ENCODE data around the gene ID3.

The ID3 gene

GRCh38 chr1:23554127-23554480 is 5.2 kb downstream of the ID3 start:
- no peak for DNase-seq (ENCODE audit: low read depth in 1 of 2, low spot score in 1 of 2)
- TF ChIP-seq, protein P1, sequence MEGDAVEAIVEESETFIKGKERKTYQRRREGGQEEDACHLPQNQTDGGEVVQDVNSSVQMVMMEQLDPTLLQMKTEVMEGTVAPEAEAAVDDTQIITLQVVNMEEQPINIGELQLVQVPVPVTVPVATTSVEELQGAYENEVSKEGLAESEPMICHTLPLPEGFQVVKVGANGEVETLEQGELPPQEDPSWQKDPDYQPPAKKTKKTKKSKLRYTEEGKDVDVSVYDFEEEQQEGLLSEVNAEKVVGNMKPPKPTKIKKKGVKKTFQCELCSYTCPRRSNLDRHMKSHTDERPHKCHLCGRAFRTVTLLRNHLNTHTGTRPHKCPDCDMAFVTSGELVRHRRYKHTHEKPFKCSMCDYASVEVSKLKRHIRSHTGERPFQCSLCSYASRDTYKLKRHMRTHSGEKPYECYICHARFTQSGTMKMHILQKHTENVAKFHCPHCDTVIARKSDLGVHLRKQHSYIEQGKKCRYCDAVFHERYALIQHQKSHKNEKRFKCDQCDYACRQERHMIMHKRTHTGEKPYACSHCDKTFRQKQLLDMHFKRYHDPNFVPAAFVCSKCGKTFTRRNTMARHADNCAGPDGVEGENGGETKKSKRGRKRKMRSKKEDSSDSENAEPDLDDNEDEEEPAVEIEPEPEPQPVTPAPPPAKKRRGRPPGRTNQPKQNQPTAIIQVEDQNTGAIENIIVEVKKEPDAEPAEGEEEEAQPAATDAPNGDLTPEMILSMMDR (IDR thresholded peaks at IDR 0.05; ENCODE audit: insufficient read depth, low read length): no peak
- TF ChIP-seq REST (IDR thresholded peaks at IDR 0.05; ENCODE audit: insufficient replicate concordance, low read depth) (no peak), POLR2AphosphoS5 (IDR thresholded peaks at IDR 0.05; ENCODE audit: low read depth) (no peak), GABPA (IDR thresholded peaks at IDR 0.05; ENCODE audit: low read depth) (no peak), SPI1 (IDR thresholded peaks at IDR 0.05; ENCODE audit: borderline replicate concordance, low read depth) (no peak)
- H3K4me3 ChIP-seq (replicated peaks; ENCODE audit: insufficient read depth, low read length): peak overlapping the region; percentile 41
- peaks cover 64% of the 10 kb centered on the region for H3K27me3 ChIP-seq (ENCODE audit: insufficient read depth, poor library complexity, severe bottlenecking)
- no peak overlapping the region for H3K27ac ChIP-seq (replicated peaks)

DNA sequence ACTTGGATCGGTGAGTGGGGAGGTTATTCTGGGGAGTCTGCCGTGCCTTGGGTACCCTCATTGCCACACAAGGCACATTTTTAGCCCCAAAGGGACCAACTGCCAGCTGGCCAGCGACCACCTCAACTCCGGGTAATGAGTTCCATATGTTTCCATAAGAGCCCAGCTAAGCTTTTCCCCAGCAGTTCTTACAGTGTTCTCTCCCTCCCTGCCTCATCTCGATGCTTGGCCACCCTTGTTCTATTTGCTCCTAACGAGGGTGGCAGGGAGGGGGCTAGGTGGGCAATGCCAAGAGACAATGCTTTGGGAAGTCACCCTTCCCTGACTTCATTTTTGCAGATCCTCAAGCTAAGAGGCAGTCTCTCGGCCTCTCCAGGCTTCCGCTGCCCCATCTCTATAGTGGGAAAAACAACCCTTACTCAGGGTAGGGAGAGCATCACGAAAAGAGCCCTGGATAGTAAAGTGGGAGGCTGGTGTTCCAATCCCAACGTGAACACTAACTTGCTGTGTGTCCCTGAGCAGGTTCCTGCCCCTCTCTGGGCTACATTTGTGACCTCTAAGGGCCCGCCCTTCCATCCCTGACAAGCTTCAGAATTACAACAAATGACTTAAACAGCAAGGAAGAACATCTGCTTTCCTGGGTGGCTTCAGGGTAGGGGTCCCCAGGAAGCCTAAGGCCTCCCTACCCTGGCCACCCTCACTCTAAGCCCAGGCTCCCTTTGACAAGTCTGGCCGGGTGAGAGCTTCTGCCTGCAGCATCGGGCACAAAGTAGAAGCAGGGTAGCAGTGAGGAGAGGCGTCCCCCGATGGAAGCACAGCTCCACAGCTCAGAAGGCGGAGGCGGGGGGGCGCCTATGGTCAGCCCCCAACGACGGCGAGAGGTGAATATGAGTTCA is 5.8 kb downstream of the ID3 start:
- DNase-seq (ENCODE audit: low read depth in 1 of 2, low spot score in 1 of 2): no peak
- H3K4me3 ChIP-seq (replicated peaks; ENCODE audit: insufficient read depth, low read length): no peak overlapping the region

More for the DNA sequence above, 5.8 kb downstream of the ID3 start:
- peaks cover 58% of the 10 kb centered on the region for H3K27me3 ChIP-seq (ENCODE audit: insufficient read depth, poor library complexity, severe bottlenecking)
- TF ChIP-seq REST (IDR thresholded peaks at IDR 0.05; ENCODE audit: insufficient replicate concordance, low read depth) (no peak), SPI1 (IDR thresholded peaks at IDR 0.05; ENCODE audit: borderline replicate concordance, low read depth) (no peak), GABPA (IDR thresholded peaks at IDR 0.05; ENCODE audit: low read depth) (no peak), POLR2AphosphoS5 (IDR thresholded peaks at IDR 0.05; ENCODE audit: low read depth) (no peak)
- TF ChIP-seq, protein P1 (IDR thresholded peaks at IDR 0.05; ENCODE audit: insufficient read depth, low read length): no peak
- H3K27ac ChIP-seq (replicated peaks): no peak overlapping the region
